Stimulated activated naive CD8-positive, alpha-beta T cell treated with anti-CD3 and anti-CD28 coated beads, Interleukin-15, amount 100 ng/mL, for 72 hours (primary cell): ENCODE data around the gene ZNF837.
A peak's percentile ranks its signal among the peaks of the same experiment; 100 is the strongest.
"Not testable (repeated sequence)": the region's sequence is repeated elsewhere in the genome, so short reads cannot be mapped to it uniquely, and the experiment has no call there.

Experiments used
- ATAC-seq: fragments of 150-1000 bp; cut with Tn5 transposase; 2 replicates; pipeline ENCODE4 v1.10.0; 2021; ENCODE audit warnings: mild to moderate bottlenecking, moderate library complexity
- DNase-seq, 2 donors: peaks; one replicate each; pipeline ENCODE4 v3.0.0; 2021 to 2022
- H3K27ac Mint-ChIP-seq, 2 donors: one replicate each; pipeline ENCODE4 v1.8.0; 2022; ENCODE audit warnings: mild to moderate bottlenecking in 2 of 2, mixed read lengths in 2 of 2, moderate library complexity in 2 of 2
- H3K27me3 Mint-ChIP-seq: one replicate; pipeline ENCODE4 v1.8.0; 2022; ENCODE audit warnings: mixed read lengths
- H3K4me1 Mint-ChIP-seq: one replicate; pipeline ENCODE4 v1.8.0; 2022; ENCODE audit warnings: mild to moderate bottlenecking, mixed read lengths
- H3K4me3 Mint-ChIP-seq, 2 donors: one replicate each; pipeline ENCODE4 v1.8.0; 2022; ENCODE audit warnings: mild to moderate bottlenecking in 2 of 2, mixed read lengths in 2 of 2, moderate library complexity in 1 of 2
- H3K9me3 Mint-ChIP-seq, 2 donors: one replicate each; pipeline ENCODE4 v1.8.0; 2022; ENCODE audit warnings: mixed read lengths in 2 of 2

ZNF837 gene

GRCh38 chr19:58386576-58387337, 5.9 kb upstream of the ZNF837 start, which contains the start of gene RPS5:
RPS5 (plus strand) TSS chr19:58387269; CDS start chr19:58388138, 869 bp downstream.
- Mint-ChIP-seq H3K4me3 (peak within 1 kb of the TSS; percentile 95 to 97), H3K9me3 (no peaks in the 10 kb centered on the region), H3K27me3 (no peaks in the 10 kb centered on the region), H3K27ac (peak within 1 kb of the TSS; percentile 96 to 99), H3K4me1 (peaks cover 50% of the 10 kb centered on the region)
- ATAC-seq (peak; percentile 95), DNase-seq (peak; percentile 93 to 97)

- ATAC-seq (peak; percentile 6), DNase-seq (peak in 1 of 2 donors; percentile 53)
- peak overlapping the region; percentile 96 to 99 for H3K27ac Mint-ChIP-seq
- H3K9me3 Mint-ChIP-seq, result no peaks in the 10 kb centered on the region
- H3K4me1 Mint-ChIP-seq, result peaks cover 48% of the 10 kb centered on the region
- H3K27me3 Mint-ChIP-seq, result no peaks in the 10 kb centered on the region
- H3K4me3 Mint-ChIP-seq, result peak overlapping the region; percentile 95 to 97
Measured at GRCh38 chr19:58385891-58386575, 5.2 kb upstream of the ZNF837 start.

GRCh38 chr19:58385313-58385890, 4.6 kb upstream of the ZNF837 start:
- H3K27ac Mint-ChIP-seq, result peak overlapping the region; percentile 96 to 99
- ATAC-seq (no peak), DNase-seq (no peak)
- H3K27me3 Mint-ChIP-seq, result no peaks in the 10 kb centered on the region
- H3K9me3 Mint-ChIP-seq, result no peaks in the 10 kb centered on the region
- H3K4me1 Mint-ChIP-seq, result peaks cover 43% of the 10 kb centered on the region
- H3K4me3 Mint-ChIP-seq, result peak overlapping the region; percentile 95 to 97

GRCh38 chr19:58382997-58383603, 2.3 kb upstream of the ZNF837 start:
- no peaks in the 10 kb centered on the region for H3K9me3 Mint-ChIP-seq
- no peak for DNase-seq
- no peaks in the 10 kb centered on the region for H3K27me3 Mint-ChIP-seq
- peak overlapping the region in 1 of 2 donors; percentile 54 for H3K4me3 Mint-ChIP-seq
- peaks cover 49% of the 10 kb centered on the region for H3K4me1 Mint-ChIP-seq
- ATAC-seq, result no peak
- H3K27ac Mint-ChIP-seq, result no peak overlapping the region

GRCh38 chr19:58381460-58382212, 806 bp upstream of the ZNF837 start:
- H3K4me1 Mint-ChIP-seq, result peaks cover 51% of the 10 kb centered on the region
- peak overlapping the region; percentile 91 to 92 for H3K27ac Mint-ChIP-seq
- DNase-seq (no peak), ATAC-seq (no peak)
- H3K27me3 Mint-ChIP-seq, result no peaks in the 10 kb centered on the region
- H3K9me3 Mint-ChIP-seq, result no peaks in the 10 kb centered on the region
- peak overlapping the region; percentile 89 to 91 for H3K4me3 Mint-ChIP-seq

GRCh38 chr19:58380037-58380661, 681 bp downstream of the ZNF837 start:
- Mint-ChIP-seq H3K4me1 (peaks cover 41% of the 10 kb centered on the region), H3K9me3 (no peaks in the 10 kb centered on the region), H3K4me3 (peak overlapping the region; percentile 89 to 91), H3K27ac (peak overlapping the region; percentile 89 to 93), H3K27me3 (no peaks in the 10 kb centered on the region)
- DNase-seq (no peak), ATAC-seq (no peak)

GRCh38 chr19:58379246-58379645, 1.6 kb downstream of the ZNF837 start:
- ATAC-seq (no peak), DNase-seq (no peak)
- peak overlapping the region; percentile 89 to 91 for H3K4me3 Mint-ChIP-seq
- no peaks in the 10 kb centered on the region for H3K9me3 Mint-ChIP-seq
- H3K27me3 Mint-ChIP-seq, result no peaks in the 10 kb centered on the region
- peak overlapping the region; percentile 55 to 89 for H3K27ac Mint-ChIP-seq
- H3K4me1 Mint-ChIP-seq, result peaks cover 36% of the 10 kb centered on the region

GRCh38 chr19:58376724-58377123, 4.1 kb downstream of the ZNF837 start:
- H3K4me3 Mint-ChIP-seq, H3K9me3 Mint-ChIP-seq, ATAC-seq, H3K27me3 Mint-ChIP-seq, H3K27ac Mint-ChIP-seq, DNase-seq: not testable (repeated sequence)
- H3K4me1 Mint-ChIP-seq, result peaks cover 31% of the 10 kb centered on the region

- ATAC-seq (no peak), DNase-seq (no peak)
- Mint-ChIP-seq H3K4me1 (peaks cover 19% of the 10 kb centered on the region), H3K27ac (no peak overlapping the region), H3K27me3 (no peaks in the 10 kb centered on the region), H3K4me3 (no peak overlapping the region), H3K9me3 (no peaks in the 10 kb centered on the region)
Measured at GRCh38 chr19:58374200-58374599, 6.6 kb downstream of the ZNF837 start.

- Mint-ChIP-seq H3K9me3 (no peaks in the 10 kb centered on the region), H3K4me1 (peaks cover 5% of the 10 kb centered on the region), H3K27ac (no peak overlapping the region), H3K27me3 (no peaks in the 10 kb centered on the region), H3K4me3 (no peak overlapping the region)
- ATAC-seq, result no peak
- no peak for DNase-seq
Measured at GRCh38 chr19:58372311-58373133, 8.3 kb downstream of the ZNF837 start.

- no peaks in the 10 kb centered on the region for H3K9me3 Mint-ChIP-seq
- no peak overlapping the region for H3K27ac Mint-ChIP-seq
- H3K4me1 Mint-ChIP-seq, result no peaks in the 10 kb centered on the region
- no peaks in the 10 kb centered on the region for H3K27me3 Mint-ChIP-seq
- H3K4me3 Mint-ChIP-seq, result no peak overlapping the region
- ATAC-seq (peak; percentile 63), DNase-seq (no peak)
Measured at GRCh38 chr19:58368561-58369360, 12.1 kb downstream of the ZNF837 start.

GRCh38 chr19:58367698-58368454, 13.0 kb downstream of the ZNF837 start:
- peaks cover 3% of the 10 kb centered on the region for H3K4me1 Mint-ChIP-seq
- H3K27ac Mint-ChIP-seq, result no peak overlapping the region
- no peaks in the 10 kb centered on the region for H3K27me3 Mint-ChIP-seq
- H3K9me3 Mint-ChIP-seq, result no peaks in the 10 kb centered on the region
- DNase-seq (no peak), ATAC-seq (peak; percentile 11)
- no peak overlapping the region for H3K4me3 Mint-ChIP-seq
